Measurements from ENCODE around the gene LTBP2.

Gene LTBP2

GRCh38 chr14:74577247-74577947 is 34.6 kb downstream of the LTBP2 start:
- POLR2A ChIA-PET, result no interaction called here

DNA sequence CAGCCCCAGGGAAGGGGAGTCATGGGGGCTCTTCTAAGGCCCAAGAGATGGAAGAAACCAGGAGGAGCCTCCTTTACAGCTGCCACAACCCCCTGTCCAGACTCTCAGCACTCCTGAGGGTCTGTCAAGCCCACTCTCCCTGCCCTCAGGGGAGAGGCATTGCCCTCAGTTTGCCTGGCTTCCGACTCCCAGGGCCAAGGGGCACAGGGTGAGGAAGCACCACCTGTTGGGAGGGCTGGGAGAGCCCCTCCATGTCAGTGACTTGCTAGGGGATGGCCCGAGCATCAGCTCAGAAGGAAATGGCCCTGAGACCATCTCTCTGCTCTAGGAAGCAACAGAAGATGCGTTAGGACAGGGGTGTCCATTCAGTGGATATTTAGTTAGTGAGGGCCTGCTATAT is 36.1 kb downstream of the LTBP2 start:
- H3K9me3 ChIP-seq (ENCODE audit: control insufficient read depth, insufficient read depth, low read depth, low read length), result no peaks in the 10 kb centered on the region
- CTCF ChIA-PET, result interaction anchor here (0.7 kb wide), 1 partner anchor 156 kb away, joined by 3 read pairs; no protein-coding TSS in a partner anchor

More at GRCh38 chr14:74577247-74577947, 34.6 kb downstream of the LTBP2 start:
- H3K4me1 ChIP-seq (ENCODE audit: control insufficient read depth, insufficient read depth, low read length), result peaks cover 6% of the 10 kb centered on the region
- H3K27ac ChIP-seq (ENCODE audit: extremely low read depth, low read depth, low read length), result no peak overlapping the region
- H3K4me3 ChIP-seq (ENCODE audit: low read depth, low read length), result no peak overlapping the region
- TF ChIP-seq ZXDB (tag by site-specific recombination; IDR thresholded peaks at IDR 0.05), result no peak
- TF ChIP-seq ZNF433 (tag by site-specific recombination; IDR thresholded peaks at IDR 0.05; ENCODE audit: low read depth), result no peak
- TF ChIP-seq BCL6B (tag by site-specific recombination; IDR thresholded peaks at IDR 0.05), result no peak
- no peak for TF ChIP-seq ATF2 (tag by site-specific recombination; IDR thresholded peaks at IDR 0.05; ENCODE audit: low read depth)
- TF ChIP-seq MYNN (tag by site-specific recombination; IDR thresholded peaks at IDR 0.05; ENCODE audit: borderline replicate concordance), result no peak
- TF ChIP-seq, protein P1, sequence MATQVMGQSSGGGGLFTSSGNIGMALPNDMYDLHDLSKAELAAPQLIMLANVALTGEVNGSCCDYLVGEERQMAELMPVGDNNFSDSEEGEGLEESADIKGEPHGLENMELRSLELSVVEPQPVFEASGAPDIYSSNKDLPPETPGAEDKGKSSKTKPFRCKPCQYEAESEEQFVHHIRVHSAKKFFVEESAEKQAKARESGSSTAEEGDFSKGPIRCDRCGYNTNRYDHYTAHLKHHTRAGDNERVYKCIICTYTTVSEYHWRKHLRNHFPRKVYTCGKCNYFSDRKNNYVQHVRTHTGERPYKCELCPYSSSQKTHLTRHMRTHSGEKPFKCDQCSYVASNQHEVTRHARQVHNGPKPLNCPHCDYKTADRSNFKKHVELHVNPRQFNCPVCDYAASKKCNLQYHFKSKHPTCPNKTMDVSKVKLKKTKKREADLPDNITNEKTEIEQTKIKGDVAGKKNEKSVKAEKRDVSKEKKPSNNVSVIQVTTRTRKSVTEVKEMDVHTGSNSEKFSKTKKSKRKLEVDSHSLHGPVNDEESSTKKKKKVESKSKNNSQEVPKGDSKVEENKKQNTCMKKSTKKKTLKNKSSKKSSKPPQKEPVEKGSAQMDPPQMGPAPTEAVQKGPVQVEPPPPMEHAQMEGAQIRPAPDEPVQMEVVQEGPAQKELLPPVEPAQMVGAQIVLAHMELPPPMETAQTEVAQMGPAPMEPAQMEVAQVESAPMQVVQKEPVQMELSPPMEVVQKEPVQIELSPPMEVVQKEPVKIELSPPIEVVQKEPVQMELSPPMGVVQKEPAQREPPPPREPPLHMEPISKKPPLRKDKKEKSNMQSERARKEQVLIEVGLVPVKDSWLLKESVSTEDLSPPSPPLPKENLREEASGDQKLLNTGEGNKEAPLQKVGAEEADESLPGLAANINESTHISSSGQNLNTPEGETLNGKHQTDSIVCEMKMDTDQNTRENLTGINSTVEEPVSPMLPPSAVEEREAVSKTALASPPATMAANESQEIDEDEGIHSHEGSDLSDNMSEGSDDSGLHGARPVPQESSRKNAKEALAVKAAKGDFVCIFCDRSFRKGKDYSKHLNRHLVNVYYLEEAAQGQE (tag by site-specific recombination; IDR thresholded peaks at IDR 0.05), result no peak
- TF ChIP-seq, protein P2, sequence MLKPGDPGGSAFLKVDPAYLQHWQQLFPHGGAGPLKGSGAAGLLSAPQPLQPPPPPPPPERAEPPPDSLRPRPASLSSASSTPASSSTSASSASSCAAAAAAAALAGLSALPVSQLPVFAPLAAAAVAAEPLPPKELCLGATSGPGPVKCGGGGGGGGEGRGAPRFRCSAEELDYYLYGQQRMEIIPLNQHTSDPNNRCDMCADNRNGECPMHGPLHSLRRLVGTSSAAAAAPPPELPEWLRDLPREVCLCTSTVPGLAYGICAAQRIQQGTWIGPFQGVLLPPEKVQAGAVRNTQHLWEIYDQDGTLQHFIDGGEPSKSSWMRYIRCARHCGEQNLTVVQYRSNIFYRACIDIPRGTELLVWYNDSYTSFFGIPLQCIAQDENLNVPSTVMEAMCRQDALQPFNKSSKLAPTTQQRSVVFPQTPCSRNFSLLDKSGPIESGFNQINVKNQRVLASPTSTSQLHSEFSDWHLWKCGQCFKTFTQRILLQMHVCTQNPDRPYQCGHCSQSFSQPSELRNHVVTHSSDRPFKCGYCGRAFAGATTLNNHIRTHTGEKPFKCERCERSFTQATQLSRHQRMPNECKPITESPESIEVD (tag by site-specific recombination; IDR thresholded peaks at IDR 0.05), result no peak
- no peak for TF ChIP-seq KLF16 (tag by site-specific recombination; IDR thresholded peaks at IDR 0.05)
- CTCF ChIA-PET, result no interaction called here
- H3K9me3 ChIP-seq (ENCODE audit: control insufficient read depth, insufficient read depth, low read depth, low read length), result no peaks in the 10 kb centered on the region
- no peaks in the 10 kb centered on the region for H3K36me3 ChIP-seq (ENCODE audit: control insufficient read depth in 2 of 2, insufficient read depth in 1 of 2, low read length in 2 of 2)

More for the DNA sequence above, 36.1 kb downstream of the LTBP2 start:
- POLR2A ChIA-PET, result no interaction called here
- Histone ChIP-seq H3K36me3 (ENCODE audit: control insufficient read depth in 2 of 2, insufficient read depth in 1 of 2, low read length in 2 of 2) (no peaks in the 10 kb centered on the region), H3K4me1 (ENCODE audit: control insufficient read depth, insufficient read depth, low read length) (peaks cover 16% of the 10 kb centered on the region), H3K4me3 (ENCODE audit: low read depth, low read length) (no peak overlapping the region), H3K27ac (ENCODE audit: extremely low read depth, low read depth, low read length) (no peak overlapping the region)
- TF ChIP-seq ZNF155 (tag by site-specific recombination; IDR thresholded peaks at IDR 0.05) (no peak), ZNF501 (tag by site-specific recombination; IDR thresholded peaks at IDR 0.05) (no peak), KLF17 (tag by site-specific recombination; IDR thresholded peaks at IDR 0.05) (no peak), ZNF768 (tag by site-specific recombination; IDR thresholded peaks at IDR 0.05) (no peak), ZNF837 (tag by site-specific recombination; IDR thresholded peaks at IDR 0.05) (no peak), ZNF266 (tag by site-specific recombination; IDR thresholded peaks at IDR 0.05; ENCODE audit: low read depth) (no peak), ZNF529 (tag by site-specific recombination; IDR thresholded peaks at IDR 0.05; ENCODE audit: insufficient replicate concordance) (no peak), ZNF416 (tag by site-specific recombination; IDR thresholded peaks at IDR 0.05) (no peak), ZNF596 (tag by site-specific recombination; IDR thresholded peaks at IDR 0.05) (no peak), ZNF692 (tag by site-specific recombination; IDR thresholded peaks at IDR 0.05) (no peak), BCL11B (tag by site-specific recombination; IDR thresholded peaks at IDR 0.05; ENCODE audit: low read depth) (no peak)
